Adrenal gland (tissue), 12 donors: ENCODE results near the gene JAGN1. TPM values are rescaled to one million over a fixed set of nuclear protein-coding genes. Genes with fewer than 3 reads are reported as not detected.

Experiments
- DNase-seq, 7 donors: peaks; one replicate each; pipeline ENCODE4 v3.0.0-alpha.2; 2019 to 2020
- H3K27ac ChIP-seq, 5 donors: fragments of 200-600 bp; sonication (generic) in 4 of 5; 1 replicate in 3 of 5; 2 replicates in 2 of 5; pipeline versions ENCODE4 v1.5.1 to v1.8.0; 2016 to 2020; ENCODE audit warnings: mild to moderate bottlenecking in 1 of 5
- H3K27me3 ChIP-seq: fragments of 200-600 bp; 2 replicates; pipeline ENCODE4 v1.8.0; 2021
- H3K36me3 ChIP-seq, 2 donors: fragments of 200-600 bp; replicated peaks in 1 of 2; 1 replicate in 1 of 2; 2 replicates in 1 of 2; pipeline versions ENCODE4 v1.5.1 to v1.8.0; 2018 to 2022
- H3K4me1 ChIP-seq, 2 donors: fragments of 200-600 bp; replicated peaks in 1 of 2; 1 replicate in 1 of 2; 2 replicates in 1 of 2; pipeline versions ENCODE4 v1.5.1 to v1.8.0; 2018 to 2021
- H3K4me3 ChIP-seq, 4 donors: fragments of 200-600 bp; sonication (generic) in 3 of 4; one replicate each; pipeline ENCODE4 v1.5.1; 2016 to 2018
- H3K9me3 ChIP-seq, 3 donors: fragments of 200-600 bp; sonication (generic) in 1 of 3; replicated peaks in 1 of 3; 1 replicate in 2 of 3; 2 replicates in 1 of 3; pipeline versions ENCODE4 v1.5.1 to v1.8.0; 2016 to 2021
- CTCF ChIP-seq, 6 experiments: fragments of 450-650 bp in 4 of 6; fragments of 200-600 bp in 2 of 6; sonication (generic) in 1 of 6; IDR thresholded peaks; 1 replicate in 5 of 6; 2 replicates in 1 of 6; pipeline versions ENCODE4 v1.5.1 to v1.8.0; 2016 to 2021; ENCODE audit warnings: antibody characterized with exemption in 6 of 6, mild to moderate bottlenecking in 2 of 6, moderate library complexity in 1 of 6
- POLR2A ChIP-seq, 2 donors: fragments of 450-650 bp; IDR thresholded peaks; one replicate each; pipeline ENCODE4 v1.6.1; 2017; ENCODE audit warnings: antibody characterized with exemption in 2 of 2, mild to moderate bottlenecking in 2 of 2, moderate library complexity in 1 of 2
- WGBS, 4 donors: extraction: QIAGEN DNeasy Blood & Tissue Kit in 2 of 4; methylation state at CpG; one replicate each; pipeline versions ENCODE4 v1.1.5 to v1.1.7; 2013 to 2017; 5-methylcytosine and 5-hydroxymethylcytosine counted together
- intact Hi-C, 2 donors: fragments of 100-400 bp; cut with DNase I; formaldehyde crosslinking; loops; one replicate each; pipeline versions ENCODE4 v1.14.1 to v1.15.0; 2022 to 2023
- polyA plus RNA-seq, 3 donors: library from polyadenylated mRNA; stranded (reverse); fragments of 200-250 nt in 2 of 3; fragments of 350-450 nt in 1 of 3; fragmentation: Illumina TruSeq in 1 of 3; extraction: RNeasy Lipid Tissue Mini Kit (QIAGEN cat#74804) in 1 of 3; gene quantifications; one replicate each; pipeline ENCODE4 v1.2.3, GENCODE V29; 2013 to 2014
- small RNA-seq, 2 donors: library from RNA; depleted of rRNA; stranded (forward); fragments of <200 nt; gene quantifications; one replicate each; pipeline ENCODE3, GENCODE V24; 2016
- total RNA-seq, 9 donors: library from RNA; depleted of rRNA in 4 of 9; stranded (reverse); fragments of >200 nt in 4 of 9; fragments of 120-200 nt in 1 of 9; fragmentation: NEBNext Ultra II Directional in 1 of 9; extraction: Animal tissue kit (Norgen Biotek cat#: 25700) in 1 of 9; gene quantifications; one replicate each; pipeline versions ENCODE4 v1.1.0 to v1.2.4, GENCODE V29; 2013 to 2023
- donor health status: healthy with polysubstance abuse.
- donor health status: Bipolar disorder and iron deficiency.
- donor health status: DM: yes; HTN: yes; CAD: no.
- donor health status: DM: no; HTN: no; CAD: no.
- donor health status: DM: no; HTN: no; CAD: no.
- donor health status: DM: yes; HTN: yes; CAD: no.

JAGN1 gene
- total and polyA plus RNA-seq, 12 donors = 31.4 to 116 (median 60.7) TPM

- 87 to 89% (median 88%) methylated on average over 8 to 11 of the region's 11 CpGs for WGBS, 4 donors
Observed at GRCh38 chr3:9942934-9943690, 52.7 kb downstream of the JAGN1 start.

More at GRCh38 chr3:9942934-9943690, 52.7 kb downstream of the JAGN1 start:
- TF ChIP-seq POLR2A (IDR thresholded peaks at IDR 0.05) = no peak
- TF ChIP-seq CTCF (IDR thresholded peaks at IDR 0.05) = no peak
- Histone ChIP-seq H3K27ac (no peak overlapping the region), H3K4me3 (no peak overlapping the region), H3K27me3 (no peaks in the 10 kb centered on the region), H3K4me1 (peaks cover 5 to 23% of the 10 kb centered on the region in 2 donors), H3K9me3 (no peaks in the 10 kb centered on the region), H3K36me3 (peaks cover 0 to 4% of the 10 kb centered on the region in 2 donors)
- intact Hi-C loops = loop anchor here in 1 of 2 donors (10.0 kb wide), 1 partner anchor 218 kb away; no protein-coding TSS in a partner anchor
- no peak for DNase-seq

Small RNA genes lying within 50 kb of the gene (small RNA-seq; reads per million reads assigned to genes)
- gene RNU6-882P = 0 reads per million in 2 donors

Other genes starting within 250 kb of the JAGN1 start
- gene MTMR14, start 241.1 kb upstream of the JAGN1 start, total RNA-seq = 10 to 100 TPM; 34.2 to 73.0 (median 39.4) TPM
- 10 to 100 TPM; 26.9 to 54.1 (median 42.4) TPM for gene MTMR14, start 241.1 kb upstream of the JAGN1 start, polyA plus RNA-seq
- 1 to 10 TPM in 4 of 9 donors, under 1 TPM in 4, not detected in 1; 0.11 to 2.1 (median 1.1) TPM for gene CPNE9, start 186.8 kb upstream of the JAGN1 start, total RNA-seq
- gene CPNE9, start 186.8 kb upstream of the JAGN1 start, polyA plus RNA-seq = 1 to 10 TPM; 1.6 to 9.2 (median 4.0) TPM
- 10 to 100 TPM; 10.6 to 18.7 (median 15.0) TPM for gene BRPF1, start 158.9 kb upstream of the JAGN1 start, total RNA-seq
- gene BRPF1, start 158.9 kb upstream of the JAGN1 start, polyA plus RNA-seq = 10 to 100 TPM in 2 of 3 donors, 1 to 10 TPM in 1; 7.4 to 14.6 (median 12.4) TPM
- gene OGG1, start 140.7 kb upstream of the JAGN1 start, total RNA-seq = 10 to 100 TPM; 13.3 to 34.9 (median 22.3) TPM
- 10 to 100 TPM; 16.0 to 25.6 (median 21.2) TPM for gene OGG1, start 140.7 kb upstream of the JAGN1 start, polyA plus RNA-seq
- gene CAMK1, start 120.7 kb upstream of the JAGN1 start, total RNA-seq = 100 to 1,000 TPM in 7 of 9 donors, 10 to 100 TPM in 2; 12.7 to 261 (median 172) TPM
- 100 to 1,000 TPM in 2 of 3 donors, 10 to 100 TPM in 1; 51.5 to 281 (median 260) TPM for gene CAMK1, start 120.7 kb upstream of the JAGN1 start, polyA plus RNA-seq
- gene TADA3, start 98.1 kb upstream of the JAGN1 start, total RNA-seq = 100 to 1,000 TPM in 5 of 9 donors, 10 to 100 TPM in 4; 59.1 to 148 (median 114) TPM
- gene TADA3, start 98.1 kb upstream of the JAGN1 start, polyA plus RNA-seq = 100 to 1,000 TPM in 2 of 3 donors, 10 to 100 TPM in 1; 49.7 to 133 (median 117) TPM
- 100 to 1,000 TPM; 138 to 249 (median 180) TPM for gene ARPC4, start 97.5 kb upstream of the JAGN1 start, total RNA-seq
- 100 to 1,000 TPM in 1 of 3 donors, 10 to 100 TPM in 2; 75.8 to 140 (median 77.4) TPM for gene ARPC4, start 97.5 kb upstream of the JAGN1 start, polyA plus RNA-seq
- 10 to 100 TPM; 13.8 to 68.0 (median 39.5) TPM for gene TTLL3, start 80.3 kb upstream of the JAGN1 start, total RNA-seq
- 100 to 1,000 TPM in 2 of 3 donors, 10 to 100 TPM in 1; 10.1 to 214 (median 146) TPM for gene TTLL3, start 80.3 kb upstream of the JAGN1 start, polyA plus RNA-seq
- gene RPUSD3, start 46.6 kb upstream of the JAGN1 start, total RNA-seq = 100 to 1,000 TPM in 1 of 9 donors, 10 to 100 TPM in 8; 21.5 to 116 (median 50.8) TPM
- 10 to 100 TPM; 27.7 to 47.9 (median 35.1) TPM for gene RPUSD3, start 46.6 kb upstream of the JAGN1 start, polyA plus RNA-seq
- 1 to 10 TPM in 5 of 9 donors, under 1 TPM in 3, not detected in 1; 0.22 to 5.9 (median 1.2) TPM for gene CIDEC, start 10.4 kb upstream of the JAGN1 start, total RNA-seq
- gene CIDEC, start 10.4 kb upstream of the JAGN1 start, polyA plus RNA-seq = 100 to 1,000 TPM in 1 of 3 donors, 1 to 10 TPM in 1, under 1 TPM in 1; 0.38 to 108 (median 3.9) TPM
- 1 to 10 TPM in 6 of 9 donors, under 1 TPM in 3; 0.22 to 3.3 (median 1.4) TPM for gene IL17RE, start 12.2 kb downstream of the JAGN1 start, total RNA-seq
- 1 to 10 TPM in 2 of 3 donors, under 1 TPM in 1; 0.51 to 4.3 (median 2.3) TPM for gene IL17RE, start 12.2 kb downstream of the JAGN1 start, polyA plus RNA-seq
- 100 to 1,000 TPM in 2 of 9 donors, 10 to 100 TPM in 7; 24.7 to 141 (median 89.8) TPM for gene IL17RC, start 26.5 kb downstream of the JAGN1 start, total RNA-seq
- 100 to 1,000 TPM in 2 of 3 donors, 10 to 100 TPM in 1; 20.5 to 283 (median 208) TPM for gene IL17RC, start 26.5 kb downstream of the JAGN1 start, polyA plus RNA-seq
- gene CRELD1, start 43.2 kb downstream of the JAGN1 start, total RNA-seq = 10 to 100 TPM; 28.8 to 95.4 (median 45.1) TPM
- gene CRELD1, start 43.2 kb downstream of the JAGN1 start, polyA plus RNA-seq = 100 to 1,000 TPM in 1 of 3 donors, 10 to 100 TPM in 2; 30.2 to 137 (median 66.3) TPM
- gene PRRT3, start 61.8 kb downstream of the JAGN1 start, total RNA-seq = 1 to 10 TPM in 7 of 9 donors, under 1 TPM in 2; 0.30 to 6.4 (median 3.3) TPM
- gene PRRT3, start 61.8 kb downstream of the JAGN1 start, polyA plus RNA-seq = 1 to 10 TPM; 2.2 to 2.9 (median 2.5) TPM
- 100 to 1,000 TPM in 6 of 9 donors, 10 to 100 TPM in 3; 49.9 to 141 (median 111) TPM for gene EMC3, start 96.2 kb downstream of the JAGN1 start, total RNA-seq
- 100 to 1,000 TPM in 1 of 3 donors, 10 to 100 TPM in 2; 11.3 to 191 (median 37.6) TPM for gene EMC3, start 96.2 kb downstream of the JAGN1 start, polyA plus RNA-seq
- gene FANCD2, start 135.8 kb downstream of the JAGN1 start, total RNA-seq = 10 to 100 TPM in 1 of 9 donors, 1 to 10 TPM in 6, under 1 TPM in 2; 0.48 to 14.5 (median 2.6) TPM
- gene FANCD2, start 135.8 kb downstream of the JAGN1 start, polyA plus RNA-seq = 1 to 10 TPM; 1.2 to 3.8 (median 2.5) TPM
- not detected for gene FANCD2OS, start 217.6 kb downstream of the JAGN1 start, total RNA-seq
- not detected for gene FANCD2OS, start 217.6 kb downstream of the JAGN1 start, polyA plus RNA-seq
- gene BRK1, start 225.1 kb downstream of the JAGN1 start, total RNA-seq = 100 to 1,000 TPM in 6 of 9 donors, 10 to 100 TPM in 3; 41.7 to 161 (median 109) TPM
- 100 to 1,000 TPM in 1 of 3 donors, 10 to 100 TPM in 2; 78.2 to 171 (median 94.1) TPM for gene BRK1, start 225.1 kb downstream of the JAGN1 start, polyA plus RNA-seq